Effector CD4-positive, alpha-beta T cell (primary cell): Measurements from ENCODE around the gene ATXN1.
"Not testable (repeated sequence)": the region's sequence is repeated elsewhere in the genome, so short reads cannot be mapped to it uniquely, and the experiment has no call there.

Experiments used
- DNase-seq: peaks from one replicate; pipeline ENCODE4 v3.0.0-alpha.2; 2020

The ATXN1 gene

DNA sequence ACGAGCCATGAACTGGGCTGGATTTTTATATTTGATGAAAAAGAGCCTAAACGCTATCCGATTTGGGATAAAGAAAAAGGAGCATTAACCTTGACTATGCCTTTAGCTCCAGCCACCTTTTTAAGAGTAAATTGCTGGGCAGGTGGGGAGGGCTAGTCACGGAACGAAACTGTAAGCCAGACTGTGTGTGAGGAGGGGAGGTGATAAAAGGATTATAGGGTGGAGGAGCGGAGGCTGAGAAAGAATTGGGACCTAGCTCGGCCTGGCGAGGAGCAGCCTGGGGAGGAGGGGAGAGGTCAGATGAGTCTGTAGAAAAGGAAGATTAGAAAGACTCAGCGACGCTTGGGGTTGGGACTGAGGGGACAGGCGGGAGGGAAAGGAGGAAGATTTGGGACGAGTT, 498.5 kb downstream of the ATXN1 start:
- not testable (repeated sequence) for DNase-seq

- not testable (repeated sequence) for DNase-seq
Measured at GRCh38 chr6:16260602-16261001, 500.7 kb downstream of the ATXN1 start.

GRCh38 chr6:16259604-16260003, 501.7 kb downstream of the ATXN1 start:
- DNase-seq = not testable (repeated sequence)

DNA sequence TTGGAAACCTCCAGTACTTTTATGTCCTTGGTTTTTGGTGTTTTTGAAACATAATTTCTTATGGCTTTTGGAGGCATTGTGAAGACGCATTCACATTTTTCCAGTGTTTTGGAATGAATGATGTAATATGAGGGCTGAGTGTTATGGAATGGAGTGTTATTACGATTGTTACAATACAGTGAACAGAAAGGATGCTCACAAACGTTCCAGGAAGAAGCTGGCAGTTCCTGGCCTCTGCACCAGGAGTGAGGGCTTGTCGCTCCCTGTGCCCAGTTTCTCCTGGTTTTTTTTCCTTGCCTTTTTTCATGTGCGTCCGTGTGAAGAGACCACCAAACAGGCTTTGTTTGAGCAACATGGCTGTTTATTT, 502.6 kb downstream of the ATXN1 start:
- DNase-seq = no peak

DNA sequence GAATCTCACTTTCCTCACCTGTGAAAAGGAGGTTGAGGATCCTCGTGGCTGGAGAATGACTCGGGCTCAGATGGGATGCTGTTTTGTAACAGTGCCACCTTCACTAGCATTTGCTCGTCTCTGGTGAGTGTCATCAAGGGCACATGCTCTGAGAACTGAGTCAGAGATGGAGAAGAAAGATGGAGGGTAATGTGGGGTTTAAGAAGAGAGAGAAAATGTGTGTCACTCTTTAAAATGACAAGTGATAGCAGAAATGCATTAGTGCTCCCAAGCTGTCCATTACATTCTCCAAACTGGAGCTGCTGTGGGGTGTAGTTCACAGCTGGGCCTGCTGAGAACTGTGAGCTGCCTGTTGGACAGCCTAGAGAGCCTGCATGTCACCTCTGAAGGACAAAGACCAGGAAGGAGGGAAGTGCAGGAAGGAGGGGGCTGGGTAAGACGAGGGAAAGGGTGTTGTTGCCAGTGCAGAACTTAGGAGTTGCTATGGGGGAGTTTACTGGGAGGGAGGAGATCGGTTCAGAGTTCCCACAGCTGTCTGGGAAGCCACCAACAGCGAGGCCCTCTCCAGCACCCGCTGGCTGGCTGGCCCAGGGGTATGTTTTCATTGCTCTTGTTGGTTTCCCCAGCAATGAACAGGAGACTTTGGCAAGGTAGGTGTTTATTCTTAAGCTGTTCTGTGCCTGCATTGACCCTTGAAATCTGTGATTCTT, 503.1 kb downstream of the ATXN1 start:
- DNase-seq = no peak

- DNase-seq = no peak
Measured at GRCh38 chr6:16256781-16257180, 504.5 kb downstream of the ATXN1 start.

DNA sequence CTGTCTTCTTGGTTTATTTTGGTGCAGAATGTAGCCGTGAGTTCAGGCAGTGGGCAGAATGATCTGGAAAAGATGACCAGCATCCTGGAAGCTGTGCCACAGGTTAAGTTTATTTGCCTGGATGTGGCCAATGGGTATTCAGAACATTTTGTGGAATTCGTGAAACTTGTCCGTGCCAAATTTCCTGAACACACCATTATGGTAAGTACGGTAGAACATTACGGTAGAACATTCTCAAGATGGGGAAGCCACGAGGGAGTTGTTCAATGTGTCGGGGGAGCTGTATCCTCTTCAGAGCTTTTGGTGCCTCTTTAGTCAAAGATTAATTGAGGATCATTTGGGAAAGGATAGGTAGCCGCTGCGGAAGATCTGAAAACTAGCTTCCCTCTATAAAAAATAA, 506.7 kb downstream of the ATXN1 start:
- DNase-seq = no peak

DNA sequence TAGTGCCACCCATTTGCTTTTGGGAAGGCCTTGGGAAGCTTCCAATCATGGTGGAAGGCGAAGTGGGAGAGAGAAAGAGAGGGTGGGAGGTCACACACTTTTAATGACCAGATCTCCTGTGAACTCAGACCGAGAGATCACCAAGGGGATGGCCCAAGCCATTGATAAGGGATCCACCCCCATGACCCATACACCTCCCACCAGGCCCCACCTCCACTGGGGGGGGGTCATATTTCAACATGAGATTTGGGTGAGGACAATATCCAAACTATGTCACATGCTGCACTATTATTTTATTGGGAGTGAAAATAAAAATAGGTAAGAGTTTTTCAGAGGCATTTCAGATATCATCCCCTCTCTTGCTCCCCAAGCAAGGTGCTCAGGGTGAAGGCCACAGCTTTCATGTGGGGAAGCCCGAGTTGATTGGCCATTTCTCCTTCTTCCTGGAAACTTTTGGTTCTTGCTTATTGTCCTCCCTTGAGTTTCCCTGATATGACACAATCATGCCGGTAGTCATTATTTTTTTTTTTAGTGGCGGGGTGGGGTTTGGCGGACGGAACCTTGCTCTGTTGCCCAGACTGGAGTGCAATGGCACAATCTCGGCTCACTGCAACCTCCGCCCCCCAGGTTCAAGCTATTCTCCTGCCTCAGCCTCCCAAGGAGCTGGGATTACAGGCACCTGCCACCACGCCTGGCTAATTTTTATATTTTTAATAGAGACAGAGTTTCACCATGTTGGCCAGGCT, 507.7 kb downstream of the ATXN1 start:
- no peak for DNase-seq

DNA sequence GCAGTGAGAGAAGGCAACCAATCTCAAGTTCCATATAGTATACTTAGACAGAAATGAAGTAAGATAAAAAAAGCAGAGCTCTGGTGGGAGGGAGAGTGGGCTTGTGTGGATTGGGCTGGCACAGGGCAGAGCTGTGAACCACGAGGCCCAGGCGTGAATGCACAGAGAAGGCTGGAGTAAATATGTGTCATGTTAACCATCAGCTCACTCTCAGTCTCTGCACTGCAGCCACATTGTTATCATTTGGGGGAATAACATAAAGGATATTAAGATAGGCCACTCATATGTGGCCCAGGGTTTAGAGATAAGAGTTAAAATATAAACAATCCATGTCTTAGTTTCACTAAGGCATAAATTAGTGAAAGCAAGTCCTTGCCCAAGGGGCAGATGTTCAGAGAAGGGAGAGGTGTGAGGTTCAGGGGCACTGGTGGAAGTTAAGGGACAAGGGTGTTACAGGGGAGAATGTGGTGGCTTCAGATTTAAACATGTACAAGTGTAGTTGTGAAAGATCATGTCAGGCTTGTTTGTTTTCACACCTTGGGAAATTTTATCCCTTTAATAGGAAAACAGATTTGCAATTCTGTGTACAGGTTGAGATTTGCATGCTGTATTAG, 508.5 kb downstream of the ATXN1 start:
- DNase-seq = no peak

DNA sequence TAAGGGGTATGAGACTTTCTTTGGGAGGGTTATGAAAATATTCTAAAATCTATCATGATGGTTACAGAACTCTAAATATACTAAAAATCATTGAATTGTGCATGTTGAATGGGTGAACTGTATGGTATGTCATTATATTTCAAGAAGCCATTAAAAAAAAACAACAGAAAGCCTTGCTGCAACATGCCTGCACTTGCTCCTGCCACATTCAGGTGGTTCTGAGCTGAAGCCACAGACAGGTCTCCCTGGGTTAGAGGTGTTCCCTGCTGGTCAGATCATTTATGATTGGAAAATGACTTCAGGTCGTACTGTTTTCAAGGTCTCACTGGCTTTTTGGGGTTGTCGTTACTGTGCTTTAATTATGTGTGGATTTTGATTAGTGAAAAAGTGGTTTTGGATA, 509.6 kb downstream of the ATXN1 start:
- no peak for DNase-seq

DNA sequence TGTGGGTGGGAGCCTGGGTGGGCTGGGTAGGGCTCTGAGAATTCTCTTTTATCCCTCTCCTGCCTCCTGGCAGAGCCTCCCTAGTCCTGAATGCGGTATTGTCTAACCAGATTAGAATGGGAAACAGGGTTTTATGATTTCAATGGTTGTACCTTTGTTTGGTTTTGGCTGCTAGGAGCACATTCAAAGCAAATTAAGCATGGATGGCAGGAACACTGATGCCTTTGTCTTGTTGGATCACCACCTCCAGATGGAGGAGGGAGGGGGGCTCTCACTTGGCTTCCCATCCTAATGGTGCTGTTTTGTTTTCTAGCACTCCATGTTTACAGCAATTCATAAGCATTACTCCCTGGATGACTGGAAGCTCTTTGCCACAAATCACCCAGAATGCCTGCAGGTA, 511.3 kb downstream of the ATXN1 start:
- no peak for DNase-seq
